SK-N-SH (cell line): ENCODE results near the gene P2RY8. TPM values are rescaled to one million over a fixed set of nuclear protein-coding genes. Genes with fewer than 3 reads are reported as not detected.

ENCODE experiments used
- CTCF ChIA-PET: fragments of 300-600, 350-600 bp; formaldehyde crosslinking; extraction: SDS; loops from one replicate; lab custom pipeline; 2021; lab: Yijun Ruan, JAX
- POLR2A ChIA-PET: fragments of 350-600 bp; sonication (Branson Sonifier 250); formaldehyde crosslinking; extraction: SDS; loops from one replicate; lab custom pipeline; 2020; ENCODE audit warnings: antibody characterized with exemption, inconsistent platforms; lab: Yijun Ruan, JAX
- DNase-seq: peaks from one replicate; pipeline ENCODE4 v3.0.0; 2012
- H2AFZ ChIP-seq: fragments of 200-600 bp; sonication (generic); 2 replicates; pipeline ENCODE4 v1.8.1; 2016; ENCODE audit warnings: antibody characterized with exemption, mild to moderate bottlenecking, low read depth
- H3F3A ChIP-seq: fragments of 200-600 bp; sonication (generic); replicated peaks from 2 replicates; pipeline ENCODE3; 2016; ENCODE audit warnings: antibody characterized with exemption, mild to moderate bottlenecking; ENCODE audit not compliant: insufficient read depth
- H3K27ac ChIP-seq, 2 experiments: fragments of 200-500 bp in 1 of 2; fragments of 200-600 bp in 1 of 2; sonication (Bioruptor generic) in 1 of 2; sonication (generic), shearing (Covaris generic) in 1 of 2; 2 replicates each; pipeline versions ENCODE4 v1.5.1 to v1.6.1; 2014 to 2016; ENCODE audit warnings: low read depth in 2 of 2, inconsistent platforms in 1 of 2, low read length in 1 of 2, mild to moderate bottlenecking in 1 of 2, mixed read lengths in 1 of 2
- H3K27me3 ChIP-seq: fragments of 200-600 bp; sonication (generic), shearing (Covaris generic); 2 replicates; pipeline ENCODE4 v1.6.1; 2016; ENCODE audit warnings: mixed run types; ENCODE audit not compliant: insufficient read depth
- H3K36me3 ChIP-seq, 2 experiments: fragments of 200-500 bp in 1 of 2; fragments of 200-600 bp in 1 of 2; sonication (Bioruptor generic) in 1 of 2; sonication (generic) in 1 of 2; replicated peaks in 1 of 2; 2 replicates each; pipeline versions ENCODE3 to v1.5.1; 2014 to 2016; ENCODE audit warnings: low read length in 1 of 2, mild to moderate bottlenecking in 1 of 2; ENCODE audit not compliant: insufficient read depth in 2 of 2, control insufficient read depth in 1 of 2
- H3K4me1 ChIP-seq, 2 experiments: fragments of 200-500 bp in 1 of 2; fragments of 200-600 bp in 1 of 2; sonication (Bioruptor generic) in 1 of 2; sonication (generic), shearing (Covaris generic) in 1 of 2; 2 replicates each; pipeline versions ENCODE4 v1.5.1 to v1.6.1; 2014 to 2016; ENCODE audit warnings: low read depth in 1 of 2, low read length in 1 of 2, mixed run types in 1 of 2; ENCODE audit not compliant: insufficient read depth in 2 of 2, control insufficient read depth in 1 of 2
- H3K4me2 ChIP-seq: fragments of 200-600 bp; sonication (generic), shearing (Covaris generic); 2 replicates; pipeline ENCODE4 v1.6.1; 2017; ENCODE audit warnings: mixed run types
- H3K4me3 ChIP-seq, 2 experiments: fragments of 200-500 bp in 1 of 2; fragments of 200-600 bp in 1 of 2; sonication (Bioruptor generic) in 1 of 2; sonication (generic), shearing (Covaris generic) in 1 of 2; 2 replicates each; pipeline versions ENCODE4 v1.5.1 to v1.8.1; 2014 to 2016; ENCODE audit warnings: low read depth in 2 of 2, inconsistent platforms in 1 of 2, low read length in 1 of 2, mild to moderate bottlenecking in 1 of 2, mixed read lengths in 1 of 2, moderate library complexity in 1 of 2
- H3K79me2 ChIP-seq: fragments of 200-600 bp; sonication (generic); 2 replicates; pipeline ENCODE4 v1.8.1; 2017; ENCODE audit warnings: mild to moderate bottlenecking; ENCODE audit not compliant: insufficient read depth
- H3K9ac ChIP-seq: fragments of 200-600 bp; sonication (generic); 2 replicates; pipeline ENCODE4 v1.6.1; 2017; ENCODE audit warnings: mixed run types
- H3K9me2 ChIP-seq: fragments of 200-600 bp; sonication (generic); 2 replicates; pipeline ENCODE4 v1.6.1; 2017; ENCODE audit warnings: mixed run types
- H3K9me3 ChIP-seq: fragments of 200-600 bp; sonication (generic); 2 replicates; pipeline ENCODE4 v1.6.1; 2017; ENCODE audit warnings: mixed run types, mild to moderate bottlenecking, moderate library complexity
- H4K20me1 ChIP-seq: fragments of 200-600 bp; sonication (generic); 2 replicates; pipeline ENCODE4 v1.6.1; 2017; ENCODE audit warnings: mild to moderate bottlenecking, mixed run types; ENCODE audit not compliant: insufficient read depth
- CHD2 ChIP-seq: fragments of 150-350 bp; IDR thresholded peaks from 2 replicates; pipeline ENCODE4 v1.6.1; 2018; ENCODE audit warnings: low read length; ENCODE audit not compliant: partially characterized antibody
- EZH2phosphoT487 ChIP-seq: fragments of 200-600 bp; sonication (generic); IDR thresholded peaks from 2 replicates; pipeline ENCODE4 v1.6.1; 2017; ENCODE audit warnings: low read depth, mixed run types, mild to moderate bottlenecking, antibody characterized with exemption, moderate library complexity, borderline replicate concordance
- FOXM1 ChIP-seq: IDR thresholded peaks from 2 replicates; pipeline ENCODE4 v1.4.0; 2012; ENCODE audit warnings: low read depth, mild to moderate bottlenecking
- GABPA ChIP-seq: IDR thresholded peaks from 2 replicates; pipeline ENCODE4 v1.4.0; 2012; ENCODE audit warnings: low read depth, mild to moderate bottlenecking
- GATA2 ChIP-seq: sonication (generic); formaldehyde crosslinking; IDR thresholded peaks from 2 replicates; pipeline ENCODE4 v1.5.0; 2020; ENCODE audit warnings: mild to moderate bottlenecking, missing genetic modification reagents
- MXI1 ChIP-seq: IDR thresholded peaks from 2 replicates; pipeline ENCODE4 v1.6.1; 2012; ENCODE audit warnings: mild to moderate bottlenecking, low read depth, low read length, improper control_type of control experiment
- NFIC ChIP-seq: IDR thresholded peaks from 2 replicates; pipeline ENCODE4 v1.4.0; 2012; ENCODE audit warnings: borderline replicate concordance
- NRF1 ChIP-seq: IDR thresholded peaks from 2 replicates; pipeline ENCODE4 v1.6.1; 2012; ENCODE audit warnings: low read depth, mild to moderate bottlenecking, low read length
- POLR2AphosphoS5 ChIP-seq: IDR thresholded peaks from 2 replicates; pipeline ENCODE4 v1.6.1; 2012; ENCODE audit warnings: low read depth, low read length
- RAD21 ChIP-seq: IDR thresholded peaks from 2 replicates; pipeline ENCODE4 v1.6.1; 2012; ENCODE audit warnings: mild to moderate bottlenecking, low read length
- RCOR1 ChIP-seq: fragments of 150-350 bp; IDR thresholded peaks from 2 replicates; pipeline ENCODE4 v1.6.1; 2017; ENCODE audit warnings: antibody characterized with exemption, low read length
- RFX5 ChIP-seq: IDR thresholded peaks from 2 replicates; pipeline ENCODE4 v1.6.1; 2012; ENCODE audit warnings: mild to moderate bottlenecking, improper control_type of control experiment, low read length
- SMC3 ChIP-seq: IDR thresholded peaks from 2 replicates; pipeline ENCODE4 v1.6.1; 2012; ENCODE audit warnings: low read depth, low read length, improper control_type of control experiment
- TEAD4 ChIP-seq: IDR thresholded peaks from 2 replicates; pipeline ENCODE4 v1.4.0; 2012; ENCODE audit warnings: mild to moderate bottlenecking, borderline replicate concordance; ENCODE audit not compliant: insufficient read depth
- WGBS: methylation state at CpG from one replicate; pipeline ENCODE4 v1.1.6; 2017; ENCODE audit warnings: low lambda C conversion rate; 5-methylcytosine and 5-hydroxymethylcytosine counted together
- polyA plus RNA-seq, 3 experiments: library from polyadenylated mRNA; depleted of rRNA; stranded (reverse); fragments of >200 nt; gene quantifications; 2 replicates each; pipeline ENCODE4 v1.2.3, GENCODE V29; 2012
- TF ChIP-seq, protein P1 (sequence below): fragments of 150-350 bp; IDR thresholded peaks from 2 replicates; pipeline ENCODE4 v1.6.1; 2016; ENCODE audit warnings: mild to moderate bottlenecking, low read depth, low read length
- TF ChIP-seq, protein P2 (sequence below): fragments of 150-350 bp; IDR thresholded peaks from 2 replicates; pipeline ENCODE4 v1.6.1; 2017; ENCODE audit warnings: antibody characterized with exemption, low read length, low read depth, borderline replicate concordance
- TF ChIP-seq, protein P3 (sequence below): fragments of 200-600 bp; sonication (generic); IDR thresholded peaks from 2 replicates; pipeline ENCODE4 v1.6.1; 2017; ENCODE audit warnings: antibody characterized with exemption, mild to moderate bottlenecking, moderate library complexity
- TF ChIP-seq, protein P4 (sequence below): IDR thresholded peaks from 2 replicates; pipeline ENCODE4 v1.6.1; 2012; ENCODE audit warnings: mild to moderate bottlenecking, low read depth, low read length, moderate library complexity
- TF ChIP-seq, protein P5 (sequence below): IDR thresholded peaks from 2 replicates; pipeline ENCODE4 v1.4.0; 2012; ENCODE audit warnings: low read depth
- TF ChIP-seq, protein P6 (sequence below): IDR thresholded peaks from 2 replicates; pipeline ENCODE4; 2012

P2RY8 gene
- polyA plus RNA-seq, 1 of the 3 experiments (the other 2 are of a cell fraction), result 0.08 TPM

DNA sequence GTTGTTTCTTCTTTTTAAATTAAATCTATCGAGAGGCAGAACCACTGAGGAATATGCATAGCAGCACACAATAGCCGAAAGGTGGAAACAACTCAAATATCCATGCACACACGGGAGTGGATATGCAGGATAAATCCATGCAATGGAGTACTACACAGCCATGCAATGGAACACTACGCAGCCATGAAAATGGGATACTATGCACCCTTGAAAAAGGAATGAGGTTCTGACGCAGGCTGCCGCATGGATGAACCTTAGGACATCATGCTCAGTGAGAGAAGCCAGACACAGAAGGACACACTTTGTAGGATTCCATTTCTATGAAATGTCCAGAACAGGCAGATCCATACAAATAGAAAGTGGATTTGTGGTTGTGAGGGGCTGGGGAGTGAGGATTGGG lies 18.4 kb upstream of the P2RY8 start:
- H3K4me3 ChIP-seq, result no peak overlapping the region
- no peaks in the 10 kb centered on the region for H3K79me2 ChIP-seq
- no peak overlapping the region for H3K9ac ChIP-seq
- H3K4me1 ChIP-seq, result no peaks in the 10 kb centered on the region
- H3K9me3 ChIP-seq, result no peaks in the 10 kb centered on the region
- H3K27ac ChIP-seq, result no peak overlapping the region
- WGBS, result 49% methylated on average over 6 of the region's 6 CpGs
- POLR2A ChIA-PET, result no interaction called here
- CTCF ChIA-PET, result no interaction called here
- no peak overlapping the region for H2AFZ ChIP-seq
- H3F3A ChIP-seq, result no peaks in the 10 kb centered on the region
- H3K36me3 ChIP-seq, result no peaks in the 10 kb centered on the region
- peaks cover 44% of the 10 kb centered on the region for H3K27me3 ChIP-seq
- no peaks in the 10 kb centered on the region for H4K20me1 ChIP-seq
- no peak for DNase-seq
- H3K9me2 ChIP-seq, result no peaks in the 10 kb centered on the region
- no peak overlapping the region for H3K4me2 ChIP-seq
- TF ChIP-seq RFX5, result no peak
- TF ChIP-seq, protein P1, sequence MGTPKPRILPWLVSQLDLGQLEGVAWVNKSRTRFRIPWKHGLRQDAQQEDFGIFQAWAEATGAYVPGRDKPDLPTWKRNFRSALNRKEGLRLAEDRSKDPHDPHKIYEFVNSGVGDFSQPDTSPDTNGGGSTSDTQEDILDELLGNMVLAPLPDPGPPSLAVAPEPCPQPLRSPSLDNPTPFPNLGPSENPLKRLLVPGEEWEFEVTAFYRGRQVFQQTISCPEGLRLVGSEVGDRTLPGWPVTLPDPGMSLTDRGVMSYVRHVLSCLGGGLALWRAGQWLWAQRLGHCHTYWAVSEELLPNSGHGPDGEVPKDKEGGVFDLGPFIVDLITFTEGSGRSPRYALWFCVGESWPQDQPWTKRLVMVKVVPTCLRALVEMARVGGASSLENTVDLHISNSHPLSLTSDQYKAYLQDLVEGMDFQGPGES, result no peak
- no peak for TF ChIP-seq MXI1
- no peak for TF ChIP-seq GABPA
- TF ChIP-seq EZH2phosphoT487, result no peak
- TF ChIP-seq, protein P2, sequence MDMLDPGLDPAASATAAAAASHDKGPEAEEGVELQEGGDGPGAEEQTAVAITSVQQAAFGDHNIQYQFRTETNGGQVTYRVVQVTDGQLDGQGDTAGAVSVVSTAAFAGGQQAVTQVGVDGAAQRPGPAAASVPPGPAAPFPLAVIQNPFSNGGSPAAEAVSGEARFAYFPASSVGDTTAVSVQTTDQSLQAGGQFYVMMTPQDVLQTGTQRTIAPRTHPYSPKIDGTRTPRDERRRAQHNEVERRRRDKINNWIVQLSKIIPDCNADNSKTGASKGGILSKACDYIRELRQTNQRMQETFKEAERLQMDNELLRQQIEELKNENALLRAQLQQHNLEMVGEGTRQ, result no peak
- TF ChIP-seq RCOR1, result no peak
- TF ChIP-seq, protein P3, sequence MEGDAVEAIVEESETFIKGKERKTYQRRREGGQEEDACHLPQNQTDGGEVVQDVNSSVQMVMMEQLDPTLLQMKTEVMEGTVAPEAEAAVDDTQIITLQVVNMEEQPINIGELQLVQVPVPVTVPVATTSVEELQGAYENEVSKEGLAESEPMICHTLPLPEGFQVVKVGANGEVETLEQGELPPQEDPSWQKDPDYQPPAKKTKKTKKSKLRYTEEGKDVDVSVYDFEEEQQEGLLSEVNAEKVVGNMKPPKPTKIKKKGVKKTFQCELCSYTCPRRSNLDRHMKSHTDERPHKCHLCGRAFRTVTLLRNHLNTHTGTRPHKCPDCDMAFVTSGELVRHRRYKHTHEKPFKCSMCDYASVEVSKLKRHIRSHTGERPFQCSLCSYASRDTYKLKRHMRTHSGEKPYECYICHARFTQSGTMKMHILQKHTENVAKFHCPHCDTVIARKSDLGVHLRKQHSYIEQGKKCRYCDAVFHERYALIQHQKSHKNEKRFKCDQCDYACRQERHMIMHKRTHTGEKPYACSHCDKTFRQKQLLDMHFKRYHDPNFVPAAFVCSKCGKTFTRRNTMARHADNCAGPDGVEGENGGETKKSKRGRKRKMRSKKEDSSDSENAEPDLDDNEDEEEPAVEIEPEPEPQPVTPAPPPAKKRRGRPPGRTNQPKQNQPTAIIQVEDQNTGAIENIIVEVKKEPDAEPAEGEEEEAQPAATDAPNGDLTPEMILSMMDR, result no peak
- no peak for TF ChIP-seq GATA2 (CRISPR knock-in tag)
- TF ChIP-seq NFIC, result no peak
- TF ChIP-seq RAD21, result no peak
- TF ChIP-seq, protein P4, sequence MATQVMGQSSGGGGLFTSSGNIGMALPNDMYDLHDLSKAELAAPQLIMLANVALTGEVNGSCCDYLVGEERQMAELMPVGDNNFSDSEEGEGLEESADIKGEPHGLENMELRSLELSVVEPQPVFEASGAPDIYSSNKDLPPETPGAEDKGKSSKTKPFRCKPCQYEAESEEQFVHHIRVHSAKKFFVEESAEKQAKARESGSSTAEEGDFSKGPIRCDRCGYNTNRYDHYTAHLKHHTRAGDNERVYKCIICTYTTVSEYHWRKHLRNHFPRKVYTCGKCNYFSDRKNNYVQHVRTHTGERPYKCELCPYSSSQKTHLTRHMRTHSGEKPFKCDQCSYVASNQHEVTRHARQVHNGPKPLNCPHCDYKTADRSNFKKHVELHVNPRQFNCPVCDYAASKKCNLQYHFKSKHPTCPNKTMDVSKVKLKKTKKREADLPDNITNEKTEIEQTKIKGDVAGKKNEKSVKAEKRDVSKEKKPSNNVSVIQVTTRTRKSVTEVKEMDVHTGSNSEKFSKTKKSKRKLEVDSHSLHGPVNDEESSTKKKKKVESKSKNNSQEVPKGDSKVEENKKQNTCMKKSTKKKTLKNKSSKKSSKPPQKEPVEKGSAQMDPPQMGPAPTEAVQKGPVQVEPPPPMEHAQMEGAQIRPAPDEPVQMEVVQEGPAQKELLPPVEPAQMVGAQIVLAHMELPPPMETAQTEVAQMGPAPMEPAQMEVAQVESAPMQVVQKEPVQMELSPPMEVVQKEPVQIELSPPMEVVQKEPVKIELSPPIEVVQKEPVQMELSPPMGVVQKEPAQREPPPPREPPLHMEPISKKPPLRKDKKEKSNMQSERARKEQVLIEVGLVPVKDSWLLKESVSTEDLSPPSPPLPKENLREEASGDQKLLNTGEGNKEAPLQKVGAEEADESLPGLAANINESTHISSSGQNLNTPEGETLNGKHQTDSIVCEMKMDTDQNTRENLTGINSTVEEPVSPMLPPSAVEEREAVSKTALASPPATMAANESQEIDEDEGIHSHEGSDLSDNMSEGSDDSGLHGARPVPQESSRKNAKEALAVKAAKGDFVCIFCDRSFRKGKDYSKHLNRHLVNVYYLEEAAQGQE, result no peak
- TF ChIP-seq TEAD4, result no peak
- TF ChIP-seq SMC3, result no peak
- TF ChIP-seq, protein P5, sequence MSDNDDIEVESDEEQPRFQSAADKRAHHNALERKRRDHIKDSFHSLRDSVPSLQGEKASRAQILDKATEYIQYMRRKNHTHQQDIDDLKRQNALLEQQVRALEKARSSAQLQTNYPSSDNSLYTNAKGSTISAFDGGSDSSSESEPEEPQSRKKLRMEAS, result no peak
- TF ChIP-seq, protein P6, sequence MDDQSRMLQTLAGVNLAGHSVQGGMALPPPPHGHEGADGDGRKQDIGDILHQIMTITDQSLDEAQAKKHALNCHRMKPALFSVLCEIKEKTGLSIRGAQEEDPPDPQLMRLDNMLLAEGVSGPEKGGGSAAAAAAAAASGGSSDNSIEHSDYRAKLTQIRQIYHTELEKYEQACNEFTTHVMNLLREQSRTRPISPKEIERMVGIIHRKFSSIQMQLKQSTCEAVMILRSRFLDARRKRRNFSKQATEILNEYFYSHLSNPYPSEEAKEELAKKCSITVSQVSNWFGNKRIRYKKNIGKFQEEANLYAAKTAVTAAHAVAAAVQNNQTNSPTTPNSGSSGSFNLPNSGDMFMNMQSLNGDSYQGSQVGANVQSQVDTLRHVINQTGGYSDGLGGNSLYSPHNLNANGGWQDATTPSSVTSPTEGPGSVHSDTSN, result no peak
- TF ChIP-seq NRF1, result no peak
- no peak for TF ChIP-seq POLR2AphosphoS5
- no peak for TF ChIP-seq CHD2
- no peak for TF ChIP-seq FOXM1
- TF ChIP-seq, all 33 proteins: peak for 0
